Activated gamma-delta T cell (primary cell): ENCODE results near the gene RAMP3.
"Not testable (repeated sequence)": the region's sequence is repeated elsewhere in the genome, so short reads cannot be mapped to it uniquely, and the experiment has no call there.

Source experiments
- DNase-seq: peaks from one replicate; lab custom pipeline; 2025; lab: John Stamatoyannopoulos, UW

The RAMP3 gene

DNA sequence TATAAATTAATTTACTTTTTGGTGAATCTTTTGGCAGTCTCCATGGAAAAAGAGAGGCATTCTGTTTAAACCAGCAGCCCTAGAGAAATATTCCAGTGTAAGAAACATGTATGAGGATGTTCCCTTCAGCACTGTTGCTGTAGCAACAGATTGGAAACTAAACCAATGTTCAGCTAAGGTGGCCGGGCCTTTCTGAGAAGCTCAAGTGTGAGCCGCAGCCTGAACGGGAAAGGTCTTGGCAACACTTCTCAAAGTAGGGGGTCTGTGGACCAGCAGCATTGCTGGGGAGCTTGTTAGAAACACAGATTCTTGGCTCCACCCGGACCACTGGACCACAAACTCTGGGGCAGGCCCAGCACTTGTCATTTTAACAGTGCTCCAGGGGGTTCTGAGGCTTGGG is 36.2 kb downstream of the RAMP3 start:
- DNase-seq, result no peak

DNA sequence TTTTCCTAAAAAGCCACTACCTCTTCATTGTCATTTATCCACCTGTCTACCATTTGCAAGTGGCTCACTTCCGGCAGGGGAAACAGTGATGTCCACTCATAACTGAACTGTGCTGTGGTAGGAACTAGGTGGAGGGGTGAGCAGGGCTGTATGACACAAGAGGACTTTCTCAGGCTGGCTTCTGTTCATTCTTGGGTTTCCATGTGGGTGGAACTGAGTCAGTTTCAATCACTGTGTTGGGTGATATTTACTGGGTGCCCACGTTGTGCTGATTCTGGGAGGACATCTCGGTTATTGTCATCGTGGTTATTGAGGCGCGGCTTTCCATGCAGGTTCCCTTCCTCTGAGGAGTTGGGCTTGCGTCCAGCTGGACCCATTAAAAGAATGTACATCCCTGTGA is 38.8 kb downstream of the RAMP3 start:
- no peak for DNase-seq

DNA sequence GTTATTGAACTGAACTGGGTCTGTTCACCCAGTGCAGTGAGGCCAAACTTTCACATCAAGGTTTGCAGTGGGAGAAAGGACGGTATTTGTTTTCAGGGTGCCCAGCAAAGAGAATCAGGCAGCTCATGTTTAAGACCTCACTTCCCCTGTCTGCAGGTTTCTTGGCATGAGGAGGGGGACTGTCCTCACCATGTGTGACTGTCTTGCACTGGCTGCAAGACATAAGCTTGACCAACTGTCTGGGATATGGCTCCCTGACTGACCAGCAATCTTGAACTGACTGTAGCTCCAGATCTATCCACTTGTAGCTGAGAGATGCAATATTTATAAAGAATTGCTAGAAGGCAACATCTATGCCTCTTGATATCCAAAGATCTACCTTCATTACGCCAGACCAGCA is 39.9 kb downstream of the RAMP3 start:
- no peak for DNase-seq

DNA sequence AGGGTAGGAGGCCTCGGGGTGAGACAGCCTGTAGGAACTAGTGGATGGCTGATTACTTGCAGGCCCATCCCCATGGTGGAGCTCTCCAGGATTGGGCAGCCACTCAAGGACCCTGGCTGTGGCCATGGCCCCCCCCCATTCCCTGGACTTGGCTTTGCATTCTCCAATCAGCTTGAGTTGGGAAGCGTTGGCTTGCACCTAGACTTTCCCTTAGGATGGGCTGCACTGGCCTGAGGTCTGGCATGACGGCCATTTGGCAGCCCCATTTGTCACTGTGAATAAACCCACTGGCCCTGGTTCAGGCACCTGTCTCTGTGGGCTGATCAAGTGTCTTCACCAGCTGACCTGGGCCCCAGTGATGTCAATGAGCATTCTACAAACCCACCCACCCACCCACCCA is 41.4 kb downstream of the RAMP3 start:
- no peak for DNase-seq

DNA sequence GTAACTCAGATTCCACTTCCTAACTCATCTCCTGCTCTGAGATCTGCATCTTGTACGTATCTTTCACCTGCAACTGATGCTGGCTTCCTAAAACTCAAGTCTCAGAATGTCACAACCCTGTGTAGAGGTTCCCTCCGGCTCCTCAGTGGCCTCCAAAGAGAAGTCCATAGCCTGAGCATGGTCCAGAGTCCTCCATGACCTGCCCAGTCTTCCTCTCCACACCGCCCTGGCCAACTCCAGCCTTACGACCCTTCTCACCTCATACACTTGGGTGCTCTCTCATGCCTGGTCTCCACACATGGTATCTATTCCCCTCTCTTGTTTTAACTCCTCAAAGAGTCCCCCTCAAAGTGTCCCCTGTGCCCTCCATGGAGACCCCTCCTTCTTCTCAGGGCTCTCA is 41.9 kb downstream of the RAMP3 start:
- DNase-seq, result no peak

DNA sequence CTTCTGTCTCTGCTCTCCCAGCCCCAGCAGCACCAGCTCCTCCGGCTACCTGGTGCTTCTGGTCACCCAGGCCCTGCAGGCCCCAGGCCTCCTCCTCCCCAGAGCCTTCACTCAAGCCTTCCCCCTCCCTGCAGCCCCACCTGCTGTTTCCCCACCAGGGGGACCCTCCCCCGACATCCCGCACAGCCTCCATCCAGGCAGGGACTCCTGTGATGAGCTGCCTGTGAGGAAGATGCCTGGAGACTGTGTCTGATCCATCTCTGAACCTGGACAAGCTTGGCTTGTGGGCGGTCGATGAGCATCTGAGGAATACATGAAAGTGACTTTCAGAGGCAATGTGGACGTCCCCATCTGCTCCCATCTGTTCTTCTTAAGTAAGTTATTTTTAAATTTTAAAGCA is 45.0 kb downstream of the RAMP3 start:
- DNase-seq, result no peak

DNA sequence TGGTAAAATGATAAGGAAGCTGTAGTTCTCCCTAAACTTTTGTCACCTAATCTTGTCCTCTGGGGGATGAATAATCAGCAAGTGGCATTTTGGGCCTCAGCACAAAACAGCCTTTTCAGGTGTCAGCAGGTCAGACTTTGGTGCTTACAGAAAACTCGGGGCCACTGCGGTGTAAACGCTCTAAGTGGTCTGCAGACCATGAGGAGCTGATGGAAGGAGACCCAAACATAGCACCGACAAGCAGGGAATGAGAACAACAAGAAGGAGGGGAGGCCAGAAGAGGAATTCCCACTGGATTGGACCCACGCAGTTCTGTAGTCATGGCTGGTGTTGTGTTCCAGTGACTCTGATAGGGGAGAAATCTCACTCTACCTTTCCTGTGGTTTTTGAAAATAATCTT is 45.4 kb downstream of the RAMP3 start:
- DNase-seq, result no peak

DNA sequence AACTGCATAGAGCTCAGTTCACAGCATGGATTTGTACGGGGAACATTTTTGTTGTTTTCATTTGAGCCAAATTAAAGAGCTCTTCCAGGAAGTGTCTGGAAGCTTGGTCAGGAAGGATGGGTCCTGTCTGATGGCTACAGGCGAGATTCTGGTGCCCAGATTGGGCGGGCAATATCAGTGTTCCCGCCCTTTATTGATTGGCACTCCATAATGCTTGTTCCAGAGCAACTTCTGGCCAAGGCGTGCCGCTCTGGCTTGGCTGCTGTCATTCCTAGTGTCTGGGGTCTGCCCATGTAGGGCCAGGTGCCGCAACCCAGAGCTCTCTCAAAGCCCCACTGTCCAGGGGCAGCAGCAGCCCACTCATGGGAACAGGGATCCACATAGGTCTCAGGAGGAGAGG is 45.9 kb downstream of the RAMP3 start:
- no peak for DNase-seq

DNA sequence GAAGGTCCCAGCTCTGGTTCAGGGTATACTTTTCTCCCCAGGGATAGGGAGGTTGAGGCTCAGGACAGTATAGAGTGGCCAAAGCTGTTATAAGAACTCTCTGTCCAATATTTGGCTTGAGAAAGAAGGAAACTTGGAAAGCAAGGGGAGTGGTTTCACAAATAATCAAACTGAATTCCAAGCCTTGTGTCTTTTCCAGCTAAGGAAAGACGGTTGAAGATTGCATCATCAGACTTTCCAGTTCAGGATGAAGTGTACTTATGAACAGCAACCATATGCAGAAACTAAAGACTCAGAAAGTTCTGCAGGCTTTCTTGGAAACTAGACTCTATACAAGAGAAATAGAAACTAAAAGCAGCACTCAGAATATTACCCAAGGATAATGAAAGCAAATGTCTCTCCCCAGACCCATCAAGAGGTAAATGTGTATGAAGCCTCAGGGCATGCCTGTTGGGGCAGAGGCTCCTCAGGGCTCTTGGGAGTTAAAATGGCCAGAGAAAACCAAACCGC is 46.4 kb downstream of the RAMP3 start:
- DNase-seq, result no peak

DNA sequence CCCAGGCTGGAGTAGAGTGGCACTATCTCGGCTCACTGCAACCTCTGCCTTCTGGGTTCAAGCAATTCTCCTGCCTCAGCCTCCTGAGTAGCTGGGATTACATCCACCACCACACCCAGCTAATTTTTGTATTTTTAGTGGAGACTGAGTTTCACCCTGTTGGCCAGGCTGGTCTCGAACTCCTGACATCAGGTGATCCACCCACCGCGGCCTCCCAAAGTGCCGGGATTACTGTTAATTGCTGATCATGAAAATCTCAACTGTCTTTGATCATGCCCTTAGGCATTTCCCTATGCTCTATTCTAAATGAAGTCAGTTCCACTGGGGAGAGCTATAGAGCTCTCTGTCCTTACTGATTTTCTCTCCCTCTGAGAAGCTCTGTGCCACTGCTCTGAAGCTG is 48.7 kb downstream of the RAMP3 start:
- DNase-seq, result not testable (repeated sequence)

DNA sequence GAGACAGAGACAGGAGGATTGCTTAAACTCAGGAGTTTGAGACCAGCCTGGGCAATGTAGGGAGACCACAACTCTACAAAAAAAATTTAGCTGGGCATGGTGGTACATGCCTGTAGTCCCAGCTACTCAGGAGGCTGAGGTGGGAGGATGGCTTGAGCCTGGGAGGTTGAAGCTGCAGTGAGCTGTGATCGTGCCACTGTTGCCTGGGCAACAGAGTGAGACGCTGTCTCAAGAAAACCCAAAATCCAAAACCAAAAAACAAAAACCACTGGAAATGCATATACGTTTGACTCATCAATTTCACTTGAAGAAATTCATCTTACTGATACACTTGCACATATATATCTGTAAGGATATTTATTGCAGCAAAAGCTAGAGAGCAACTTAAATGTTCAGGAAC is 52.3 kb downstream of the RAMP3 start:
- not testable (repeated sequence) for DNase-seq

DNA sequence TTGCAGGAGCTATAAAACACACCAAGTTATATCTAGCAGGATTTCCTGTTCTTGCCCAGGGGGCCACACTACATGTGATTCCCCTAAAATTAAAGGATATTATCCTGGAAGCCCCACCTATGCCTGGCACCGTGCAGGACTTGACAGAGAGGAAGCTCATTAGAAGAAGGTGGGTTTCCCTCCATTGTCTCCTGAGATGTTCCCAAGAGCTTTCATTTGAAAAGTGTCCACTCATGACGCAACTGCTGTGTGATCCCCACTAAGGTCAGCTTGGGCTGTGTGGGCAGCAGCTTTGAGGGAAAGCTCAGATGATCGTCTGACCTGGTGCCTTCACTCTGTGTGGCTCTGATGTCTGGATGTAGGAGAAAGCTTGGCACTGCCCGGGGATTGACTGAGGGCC is 53.5 kb downstream of the RAMP3 start:
- no peak for DNase-seq

DNA sequence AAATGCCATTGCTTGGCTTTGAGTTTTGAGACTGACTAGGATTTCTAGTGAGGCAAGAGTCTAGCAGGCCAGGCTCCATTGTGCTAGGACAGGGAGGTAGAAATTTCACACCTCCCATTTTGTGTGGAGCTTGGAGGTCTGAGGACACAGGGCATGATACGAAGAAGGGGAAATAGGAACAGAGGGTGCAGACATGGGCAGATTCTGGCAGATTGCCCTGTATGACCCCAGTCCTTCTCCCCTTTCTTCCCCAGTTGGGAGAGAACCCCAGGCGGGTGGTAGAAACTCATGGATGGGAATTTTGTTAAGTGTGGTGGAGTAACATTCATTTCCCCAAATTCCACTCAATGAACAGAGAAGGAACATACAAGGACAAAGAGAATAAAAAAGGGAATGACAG is 54.4 kb downstream of the RAMP3 start:
- DNase-seq, result no peak

DNA sequence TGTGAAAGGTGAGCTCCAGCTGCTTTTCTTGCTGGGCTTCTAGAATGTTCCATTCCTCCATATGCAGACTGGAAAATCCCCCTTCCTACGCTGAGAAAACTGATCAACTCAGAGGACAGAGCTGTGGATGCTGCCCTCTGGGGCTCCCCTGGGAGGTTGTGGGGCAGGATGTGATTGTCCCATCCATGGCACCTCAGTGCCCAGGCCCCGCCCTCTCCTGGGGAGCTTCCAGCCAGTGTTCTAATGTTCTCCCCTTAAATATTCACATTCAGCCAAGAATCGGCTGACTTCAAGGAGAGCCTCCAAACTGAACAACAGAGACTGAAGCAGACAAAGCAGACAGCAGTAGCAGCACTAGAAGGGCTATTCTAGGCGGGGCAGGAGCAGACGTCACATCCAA is 55.0 kb downstream of the RAMP3 start:
- no peak for DNase-seq

DNA sequence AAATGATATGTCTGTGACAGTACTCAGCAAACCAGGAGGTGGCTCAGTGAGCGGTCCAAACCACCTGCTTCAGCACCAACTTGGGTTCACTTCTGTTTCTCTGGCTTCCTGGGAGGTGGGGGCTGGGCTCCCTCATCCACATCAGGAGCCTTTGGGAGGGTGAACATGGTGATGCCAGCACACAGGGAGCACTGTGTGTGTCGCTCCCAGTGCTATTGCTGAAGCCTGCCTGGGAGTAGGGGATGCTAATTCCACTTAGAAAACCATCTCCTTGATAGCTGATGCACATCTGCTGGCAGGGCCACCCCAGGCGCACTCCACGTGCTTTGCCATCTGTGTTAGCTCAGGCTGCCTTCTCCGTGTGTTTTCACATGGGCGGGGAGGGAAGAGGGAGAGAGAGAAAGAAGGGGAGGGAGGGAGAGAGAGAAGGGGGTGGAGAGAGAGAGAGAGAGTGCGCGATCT is 58.0 kb downstream of the RAMP3 start:
- DNase-seq, result no peak

DNA sequence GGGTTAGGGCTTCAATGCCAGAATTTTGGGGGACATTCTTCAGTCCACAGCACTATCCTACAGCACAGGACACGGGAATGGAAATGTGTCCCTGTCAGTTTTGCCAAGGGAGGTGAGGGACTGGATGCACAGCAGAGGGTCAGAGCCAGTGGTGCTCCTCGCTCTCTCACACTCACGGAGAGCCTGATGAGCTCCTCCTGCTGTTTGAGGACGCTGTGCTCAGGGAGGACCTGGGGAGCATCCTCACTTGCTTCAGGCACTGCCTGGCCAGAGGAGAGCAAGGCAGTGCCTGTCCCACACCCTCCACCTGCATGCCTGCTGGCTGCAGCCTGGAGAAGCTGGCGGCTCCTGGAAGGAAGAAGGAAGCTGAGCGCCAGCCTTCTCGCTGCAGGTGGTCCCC is 58.6 kb downstream of the RAMP3 start:
- no peak for DNase-seq

DNA sequence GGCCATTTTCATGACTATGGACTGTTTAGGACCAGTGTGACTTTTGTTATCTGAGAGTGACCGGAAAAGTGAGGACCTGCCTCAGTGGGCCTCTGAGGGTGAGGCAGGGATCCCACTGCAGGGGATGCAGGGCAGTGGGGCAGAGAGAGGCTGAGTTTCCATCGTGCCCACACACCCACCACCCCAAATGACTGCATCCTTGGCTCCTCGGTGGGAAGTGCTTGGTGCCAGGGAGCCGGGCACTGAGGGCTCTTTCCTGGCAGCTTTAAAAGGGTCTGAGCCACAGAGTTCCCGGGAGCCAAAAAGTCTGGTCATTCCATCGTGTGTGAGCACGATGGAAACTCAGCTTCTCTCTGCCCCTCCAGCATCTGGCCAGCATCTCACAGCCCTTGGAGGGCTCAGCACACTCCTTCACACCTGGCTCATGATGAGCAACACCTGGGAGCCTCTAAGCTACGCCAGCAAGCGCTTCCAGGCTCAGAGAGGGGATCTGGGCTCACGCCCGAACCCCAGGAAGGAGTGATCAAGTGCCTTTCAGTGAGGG is 59.1 kb downstream of the RAMP3 start:
- no peak for DNase-seq

DNA sequence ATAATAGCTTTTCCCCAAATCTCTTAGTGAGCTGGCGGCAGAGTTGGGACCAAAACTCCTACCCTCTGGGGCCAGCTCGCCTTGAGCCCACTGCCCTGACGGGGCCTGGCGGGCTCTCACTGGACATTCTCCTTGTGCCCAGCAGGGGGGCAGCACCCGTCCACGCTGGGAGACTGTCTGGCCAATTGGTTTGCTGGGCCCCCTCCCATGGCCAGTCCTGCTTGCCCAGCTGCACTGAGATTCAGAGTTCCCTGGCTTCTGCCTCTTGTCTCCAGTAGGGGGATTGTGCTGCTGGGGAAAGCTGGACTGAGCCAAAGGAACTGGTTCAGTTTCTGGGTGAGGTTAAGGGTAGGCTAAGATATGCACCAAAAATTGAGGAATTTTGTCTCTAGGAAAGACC is 59.8 kb downstream of the RAMP3 start:
- no peak for DNase-seq

DNA sequence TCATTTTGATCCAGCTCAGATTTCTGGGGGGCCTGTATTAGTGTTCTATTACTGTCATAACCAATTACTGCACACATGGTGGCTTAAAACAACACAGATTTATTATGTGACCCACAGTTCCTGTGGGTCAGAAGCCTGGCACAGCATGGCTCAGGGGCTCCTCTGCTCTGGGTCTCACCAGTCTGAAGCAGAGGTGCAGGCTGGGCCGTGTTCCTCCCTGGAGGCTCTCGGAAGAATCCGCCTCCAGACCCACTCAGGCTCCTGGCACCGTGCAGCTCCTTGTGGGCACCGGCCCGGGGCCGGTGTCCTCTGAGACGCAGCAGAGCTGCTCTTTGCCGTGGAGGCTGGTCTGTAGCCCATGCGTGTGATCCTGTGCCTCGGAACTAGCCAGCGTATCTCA is 61.5 kb downstream of the RAMP3 start:
- no peak for DNase-seq

DNA sequence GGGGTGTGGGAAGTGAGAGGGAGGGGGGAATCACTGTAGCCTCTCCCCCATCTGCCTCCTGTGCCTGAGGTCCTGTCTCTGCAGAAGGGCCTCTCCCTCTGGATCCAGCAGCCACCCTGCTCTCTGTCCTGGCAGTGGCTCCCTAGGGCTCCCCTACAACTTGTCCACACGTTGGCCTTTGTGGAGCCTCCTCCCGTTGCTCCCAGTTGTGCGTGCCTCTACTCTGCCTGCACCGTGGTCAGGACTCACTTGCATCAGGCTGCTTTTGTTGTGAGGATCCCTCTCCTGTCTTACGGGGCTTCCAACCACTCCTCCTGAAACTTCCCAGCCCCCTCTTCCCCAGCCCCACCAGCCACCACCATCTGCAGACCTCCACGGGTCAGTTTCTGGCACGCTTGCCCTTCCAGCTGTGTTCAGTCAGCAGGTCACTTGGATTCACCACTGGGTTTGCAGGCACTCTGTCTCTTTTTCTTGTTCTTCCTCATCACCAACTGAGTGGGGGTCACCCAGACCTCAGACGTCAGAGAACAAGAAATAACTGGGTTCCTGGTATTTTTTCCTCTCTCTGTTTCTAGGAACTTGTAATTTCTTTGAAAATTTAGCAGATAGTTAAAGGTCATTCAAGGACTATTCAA is 62.3 kb downstream of the RAMP3 start:
- no peak for DNase-seq

DNA sequence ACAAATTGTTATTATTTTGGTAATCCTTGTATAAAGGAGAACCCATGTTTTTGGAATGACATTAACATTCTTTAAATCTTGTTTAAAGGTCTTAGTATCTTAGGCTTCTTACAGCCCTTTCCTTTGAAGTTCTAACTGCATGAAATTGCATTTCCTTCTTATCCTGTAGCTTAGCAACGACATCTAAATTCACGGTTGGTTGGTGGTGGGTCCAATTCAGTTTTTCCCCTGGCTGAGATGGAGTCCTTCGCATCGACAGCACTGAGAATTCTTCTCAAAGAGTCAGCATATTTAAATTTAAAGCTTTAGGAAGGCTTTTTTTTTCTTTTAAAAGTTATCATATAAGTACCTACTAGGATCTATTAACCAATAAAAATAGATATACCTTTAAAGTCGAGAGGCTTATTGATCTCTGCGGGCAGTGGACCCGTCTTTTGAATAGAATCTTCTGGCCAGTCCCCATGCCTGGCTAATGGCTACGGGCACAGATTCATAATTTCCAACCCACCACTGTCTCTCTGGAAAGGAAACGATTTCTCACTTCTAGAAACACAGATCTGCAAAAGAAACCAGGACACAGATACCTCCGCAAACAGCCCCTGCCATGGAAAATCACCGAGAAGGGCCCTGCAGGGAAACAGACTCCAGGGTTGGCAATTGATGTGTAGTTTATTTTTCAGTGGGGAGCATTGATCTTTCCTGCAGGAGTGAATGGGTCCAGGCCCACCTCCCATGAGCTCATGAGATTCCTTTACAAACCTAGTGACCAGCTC is 63.4 kb downstream of the RAMP3 start:
- DNase-seq, result no peak

DNA sequence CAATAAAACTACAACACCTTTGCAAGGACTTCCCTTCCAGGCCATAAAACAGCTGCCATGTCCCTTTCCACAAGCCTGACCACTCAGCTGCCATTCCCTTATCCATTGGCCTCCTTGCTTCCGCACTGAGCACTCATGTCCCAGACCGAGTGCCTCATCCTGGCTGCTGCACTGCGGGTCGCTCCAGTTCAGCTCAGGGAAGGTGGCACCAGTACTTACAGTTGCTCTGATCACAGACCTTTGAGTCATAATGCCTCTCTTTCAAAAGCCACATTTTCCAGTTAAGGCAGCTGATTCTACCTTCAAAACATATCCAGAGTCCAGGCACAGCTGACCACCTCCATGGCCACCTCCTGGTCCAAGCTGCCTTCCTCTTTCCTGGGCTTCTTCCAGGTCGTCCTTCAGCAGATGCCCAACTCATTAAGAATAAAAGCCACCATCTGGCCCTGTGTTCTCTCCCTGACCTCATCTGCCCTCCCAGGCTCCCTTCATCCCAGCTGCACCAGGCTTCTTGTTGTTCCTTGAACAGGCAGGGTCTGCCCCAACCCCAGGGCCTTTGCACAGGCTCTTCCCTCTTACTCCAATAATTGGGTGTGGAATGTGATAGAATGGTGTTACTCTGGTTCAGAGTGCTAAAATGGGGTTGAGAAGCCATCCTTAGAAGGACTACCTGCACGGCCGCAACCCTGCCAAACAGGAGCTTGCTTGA is 64.5 kb downstream of the RAMP3 start:
- no peak for DNase-seq

DNA sequence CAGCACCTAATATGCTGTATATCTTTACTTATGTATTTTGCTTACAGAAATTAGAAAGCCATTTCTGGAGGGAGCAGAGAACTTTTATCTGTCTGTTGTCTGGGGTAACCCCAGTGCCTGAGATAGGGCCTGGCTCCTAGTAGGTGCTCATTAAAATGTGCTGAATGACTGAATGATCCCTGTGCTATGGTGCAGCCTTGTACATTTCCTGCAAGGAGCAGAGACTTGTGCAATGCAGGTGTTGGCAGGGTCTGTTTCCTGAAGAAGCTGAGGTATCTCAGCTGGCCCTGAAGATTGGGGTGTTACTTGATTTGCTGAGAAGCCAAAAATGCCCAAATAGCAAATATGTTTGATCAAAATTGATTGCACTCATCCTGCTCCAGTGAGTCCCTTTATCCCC is 65.5 kb downstream of the RAMP3 start:
- DNase-seq, result no peak
